ENCODE data around the gene C1orf52. TPM values are rescaled to one million over a fixed set of nuclear protein-coding genes. Genes with fewer than 3 reads are reported as not detected.

C1orf52 gene
- total and polyA plus RNA-seq, 2 of the 13 experiments (the other 11 are each of a cell fraction or from before 2014, with no cell fraction given) = 19.4 to 27.4 TPM

- 0 out of 2 replicates have a peak, but pooled peaks have one; percentile 9 for TF ChIP-seq ARID5B (CRISPR knock-in tag; IDR thresholded peaks at IDR 0.05)
- TF ChIP-seq SOX13 (IDR thresholded peaks at IDR 0.05) = no peak
- peak in 1 of 2 experiments; percentile 16; a peak in 1 of 4 replicates for TF ChIP-seq SOX13 (CRISPR knock-in tag; conservative IDR thresholded peaks at IDR 0.05 in 1 of 2, IDR thresholded peaks at IDR 0.05 in 1 of 2)
- no peak for TF ChIP-seq HMG20A (CRISPR knock-in tag; IDR thresholded peaks at IDR 0.05; ENCODE audit: borderline replicate concordance)
- TF ChIP-seq NFE2L1 (CRISPR knock-in tag; IDR thresholded peaks at IDR 0.05; ENCODE audit: borderline replicate concordance) = no peak
- no peak for TF ChIP-seq ZNF737 (CRISPR knock-in tag; IDR thresholded peaks at IDR 0.05; ENCODE audit: borderline replicate concordance)
- TF ChIP-seq PRDM15 (CRISPR knock-in tag; IDR thresholded peaks at IDR 0.05) = no peak
- no peak for TF ChIP-seq LRRFIP1 (CRISPR knock-in tag; conservative IDR thresholded peaks at IDR 0.05)
- no peak for TF ChIP-seq AHDC1 (CRISPR knock-in tag; IDR thresholded peaks at IDR 0.05; ENCODE audit: borderline replicate concordance)
- no peak for TF ChIP-seq ZNF850 (CRISPR knock-in tag; conservative IDR thresholded peaks at IDR 0.05)
- TF ChIP-seq PAF1 (CRISPR knock-in tag; IDR thresholded peaks at IDR 0.05) = no peak
These were observed 58.8 kb downstream of the C1orf52 start, which contains the start of gene SYDE2 (continued) for GRCh38 chr1:85200463-85201339.

Measured in HepG2 (cell line).